ENCODE data around the gene PI4K2A. TPM values are rescaled to one million over a fixed set of nuclear protein-coding genes. Genes with fewer than 3 reads are reported as not detected.

The PI4K2A gene
- total and polyA plus RNA-seq, 2 of the 13 experiments (the other 11 are each of a cell fraction or from before 2014, with no cell fraction given), result 10.9 to 14.3 TPM

GRCh38 chr10:97686962-97687784 lies 46.7 kb downstream of the PI4K2A start, which contains the start of gene AVPI1 (continued):
- TF ChIP-seq MTF2 (CRISPR knock-in tag; IDR thresholded peaks at IDR 0.05; ENCODE audit: borderline replicate concordance), result no peak; the same call in 1 of the 2 replicates
- TF ChIP-seq THYN1 (CRISPR knock-in tag; IDR thresholded peaks at IDR 0.05; ENCODE audit: borderline replicate concordance, low read depth), result no peak
- TF ChIP-seq MXD3 (CRISPR knock-in tag; IDR thresholded peaks at IDR 0.05), result peak; percentile 96
- TF ChIP-seq IKZF4 (CRISPR knock-in tag; IDR thresholded peaks at IDR 0.05; ENCODE audit: borderline replicate concordance, low read depth, not compliant biosample characterization), result peak; percentile 47
- TF ChIP-seq ZNF841 (CRISPR knock-in tag; IDR thresholded peaks at IDR 0.05; ENCODE audit: borderline replicate concordance), result no peak
- peak; percentile 75 for TF ChIP-seq ZNF781 (CRISPR knock-in tag; IDR thresholded peaks at IDR 0.05; ENCODE audit: borderline replicate concordance, not compliant biosample characterization)
- no peak for TF ChIP-seq ZNF44 (CRISPR knock-in tag; IDR thresholded peaks at IDR 0.05)
- TF ChIP-seq TRIM22 (IDR thresholded peaks at IDR 0.05), result no peak
- peak; percentile 81; the same call in 1 of the 2 replicates for TF ChIP-seq ZNF367 (CRISPR knock-in tag; IDR thresholded peaks at IDR 0.05; ENCODE audit: borderline replicate concordance)
- no peak for TF ChIP-seq ZNF672 (CRISPR knock-in tag; IDR thresholded peaks at IDR 0.05)
- peak; percentile 83 for TF ChIP-seq ZKSCAN8 (CRISPR knock-in tag; IDR thresholded peaks at IDR 0.05; ENCODE audit: borderline replicate concordance)
- TF ChIP-seq FOXK1 (CRISPR knock-in tag; IDR thresholded peaks at IDR 0.05; ENCODE audit: borderline replicate concordance, low read depth), result no peak; the same call in 1 of the 2 replicates
- no peak for TF ChIP-seq FOSL1 (CRISPR knock-in tag; IDR thresholded peaks at IDR 0.05; ENCODE audit: borderline replicate concordance)
- TF ChIP-seq ZNF17 (CRISPR knock-in tag; IDR thresholded peaks at IDR 0.05), result no peak
- no peak for TF ChIP-seq SRSF1 (optimal IDR thresholded peaks at IDR 0.05; ENCODE audit: low read depth, low read length)
- TF ChIP-seq IRF9 (CRISPR knock-in tag; IDR thresholded peaks at IDR 0.05; ENCODE audit: borderline replicate concordance), result no peak; the same call in none of the 2 replicates
- TF ChIP-seq PCBP2 (optimal IDR thresholded peaks at IDR 0.05; ENCODE audit: low read depth, low read length, poor library complexity, severe bottlenecking), result no peak
- no peak for TF ChIP-seq HCFC1 (IDR thresholded peaks at IDR 0.05; ENCODE audit: low read depth, low read length)
- peak; percentile 93 for TF ChIP-seq MLXIP (CRISPR knock-in tag; IDR thresholded peaks at IDR 0.05; ENCODE audit: borderline replicate concordance)
- no peak for TF ChIP-seq NBN (conservative IDR thresholded peaks at IDR 0.05)
- TF ChIP-seq SRY (CRISPR knock-in tag; IDR thresholded peaks at IDR 0.05), result peak; percentile 66
- no peak for TF ChIP-seq SSRP1 (CRISPR knock-in tag; IDR thresholded peaks at IDR 0.05)
- no peak for TF ChIP-seq KAT2B (IDR thresholded peaks at IDR 0.05; ENCODE audit: borderline replicate concordance, low read depth, low read length)
- peak; percentile 67; the same call in 1 of the 2 replicates for TF ChIP-seq MIER3 (CRISPR knock-in tag; IDR thresholded peaks at IDR 0.05; ENCODE audit: borderline replicate concordance)
